LNCaP clone FGC (cell line): ENCODE measurements around the gene GMCL1.

ENCODE experiments used
- DNase-seq: peaks from one replicate; pipeline ENCODE4 v3.0.0-alpha.2; 2011; ENCODE audit warnings: low read depth
- H3K4me3 ChIP-seq: 2 replicates; pipeline ENCODE4 v1.5.1; 2011; ENCODE audit warnings: mild to moderate bottlenecking, low read depth, low read length, control low read depth
- TF ChIP-seq, protein P1 (sequence below): IDR thresholded peaks from 2 replicates; pipeline ENCODE4 v1.5.1; 2012; ENCODE audit warnings: mild to moderate bottlenecking; ENCODE audit not compliant: control insufficient read depth, insufficient read depth; ENCODE audit errors: extremely low read depth

GMCL1 gene, protein sequence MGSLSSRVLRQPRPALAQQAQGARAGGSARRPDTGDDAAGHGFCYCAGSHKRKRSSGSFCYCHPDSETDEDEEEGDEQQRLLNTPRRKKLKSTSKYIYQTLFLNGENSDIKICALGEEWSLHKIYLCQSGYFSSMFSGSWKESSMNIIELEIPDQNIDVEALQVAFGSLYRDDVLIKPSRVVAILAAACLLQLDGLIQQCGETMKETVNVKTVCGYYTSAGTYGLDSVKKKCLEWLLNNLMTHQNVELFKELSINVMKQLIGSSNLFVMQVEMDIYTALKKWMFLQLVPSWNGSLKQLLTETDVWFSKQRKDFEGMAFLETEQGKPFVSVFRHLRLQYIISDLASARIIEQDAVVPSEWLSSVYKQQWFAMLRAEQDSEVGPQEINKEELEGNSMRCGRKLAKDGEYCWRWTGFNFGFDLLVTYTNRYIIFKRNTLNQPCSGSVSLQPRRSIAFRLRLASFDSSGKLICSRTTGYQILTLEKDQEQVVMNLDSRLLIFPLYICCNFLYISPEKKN

DNA sequence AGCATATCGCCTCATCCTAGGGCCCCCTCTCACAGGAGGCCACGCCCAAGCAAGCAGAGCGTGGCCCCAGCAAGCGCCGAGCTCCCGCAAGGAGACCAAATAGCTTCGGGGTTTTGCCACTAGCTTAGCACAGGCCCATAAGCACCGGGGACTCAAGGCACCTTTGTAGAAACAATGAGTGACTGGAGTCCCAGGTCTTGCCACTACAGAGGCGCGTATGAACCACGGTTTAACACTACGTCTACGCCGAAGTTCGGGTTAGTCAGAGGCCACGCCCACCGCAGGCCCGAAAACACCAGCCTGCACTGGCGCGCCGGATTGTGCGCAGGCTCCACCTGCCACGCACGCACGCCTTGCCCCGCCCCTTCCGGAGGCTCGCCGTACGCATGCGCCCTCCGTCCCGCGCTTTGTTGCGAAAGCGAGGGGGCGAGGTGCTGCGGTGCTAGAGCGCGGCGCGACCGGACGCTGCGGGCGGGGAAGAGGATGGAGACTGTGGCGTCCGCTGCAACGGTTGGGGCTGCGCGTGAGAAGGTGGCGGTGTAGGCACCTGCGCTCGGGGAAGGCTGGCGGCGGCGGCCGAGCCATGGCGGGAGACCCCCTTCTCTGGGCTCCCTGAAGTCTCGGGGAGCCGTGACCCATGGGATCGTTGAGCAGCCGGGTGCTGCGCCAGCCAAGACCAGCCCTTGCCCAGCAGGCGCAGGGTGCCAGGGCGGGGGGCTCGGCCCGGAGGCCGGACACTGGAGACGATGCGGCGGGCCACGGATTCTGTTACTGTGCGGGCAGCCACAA lies at the start of gene GMCL1:
GMCL1 (plus strand) TSS at position 405 of the 789 bp plus-strand sequence; CDS start at position 638, 233 bp downstream.
- H3K4me3 ChIP-seq = peak within 1 kb of the TSS; percentile 77
- DNase-seq = peak; percentile 52
- TF ChIP-seq, protein P1, sequence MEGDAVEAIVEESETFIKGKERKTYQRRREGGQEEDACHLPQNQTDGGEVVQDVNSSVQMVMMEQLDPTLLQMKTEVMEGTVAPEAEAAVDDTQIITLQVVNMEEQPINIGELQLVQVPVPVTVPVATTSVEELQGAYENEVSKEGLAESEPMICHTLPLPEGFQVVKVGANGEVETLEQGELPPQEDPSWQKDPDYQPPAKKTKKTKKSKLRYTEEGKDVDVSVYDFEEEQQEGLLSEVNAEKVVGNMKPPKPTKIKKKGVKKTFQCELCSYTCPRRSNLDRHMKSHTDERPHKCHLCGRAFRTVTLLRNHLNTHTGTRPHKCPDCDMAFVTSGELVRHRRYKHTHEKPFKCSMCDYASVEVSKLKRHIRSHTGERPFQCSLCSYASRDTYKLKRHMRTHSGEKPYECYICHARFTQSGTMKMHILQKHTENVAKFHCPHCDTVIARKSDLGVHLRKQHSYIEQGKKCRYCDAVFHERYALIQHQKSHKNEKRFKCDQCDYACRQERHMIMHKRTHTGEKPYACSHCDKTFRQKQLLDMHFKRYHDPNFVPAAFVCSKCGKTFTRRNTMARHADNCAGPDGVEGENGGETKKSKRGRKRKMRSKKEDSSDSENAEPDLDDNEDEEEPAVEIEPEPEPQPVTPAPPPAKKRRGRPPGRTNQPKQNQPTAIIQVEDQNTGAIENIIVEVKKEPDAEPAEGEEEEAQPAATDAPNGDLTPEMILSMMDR = no peak

DNA sequence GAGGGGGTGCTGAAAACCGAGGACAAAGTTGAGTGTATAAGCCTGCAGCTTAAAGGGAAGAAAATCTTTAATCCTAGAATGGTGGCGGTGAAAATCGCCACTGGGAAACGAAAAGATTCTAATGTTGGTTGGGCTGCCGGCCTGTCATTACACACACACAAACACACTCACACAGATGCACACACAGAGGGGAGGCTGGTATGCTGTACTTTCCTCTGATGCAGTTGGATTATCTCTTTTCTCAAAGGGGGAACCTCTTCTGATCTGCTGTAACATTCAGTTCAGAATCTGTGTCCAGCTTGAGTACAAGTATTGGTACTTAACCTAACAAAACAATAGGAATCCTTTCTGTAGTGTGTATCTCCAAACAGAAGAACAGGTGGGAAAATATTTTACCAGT lies 48.5 kb upstream of the GMCL1 start:
- H3K4me3 ChIP-seq = no peak overlapping the region
- TF ChIP-seq, protein P1 = no peak
- DNase-seq = no peak

DNA sequence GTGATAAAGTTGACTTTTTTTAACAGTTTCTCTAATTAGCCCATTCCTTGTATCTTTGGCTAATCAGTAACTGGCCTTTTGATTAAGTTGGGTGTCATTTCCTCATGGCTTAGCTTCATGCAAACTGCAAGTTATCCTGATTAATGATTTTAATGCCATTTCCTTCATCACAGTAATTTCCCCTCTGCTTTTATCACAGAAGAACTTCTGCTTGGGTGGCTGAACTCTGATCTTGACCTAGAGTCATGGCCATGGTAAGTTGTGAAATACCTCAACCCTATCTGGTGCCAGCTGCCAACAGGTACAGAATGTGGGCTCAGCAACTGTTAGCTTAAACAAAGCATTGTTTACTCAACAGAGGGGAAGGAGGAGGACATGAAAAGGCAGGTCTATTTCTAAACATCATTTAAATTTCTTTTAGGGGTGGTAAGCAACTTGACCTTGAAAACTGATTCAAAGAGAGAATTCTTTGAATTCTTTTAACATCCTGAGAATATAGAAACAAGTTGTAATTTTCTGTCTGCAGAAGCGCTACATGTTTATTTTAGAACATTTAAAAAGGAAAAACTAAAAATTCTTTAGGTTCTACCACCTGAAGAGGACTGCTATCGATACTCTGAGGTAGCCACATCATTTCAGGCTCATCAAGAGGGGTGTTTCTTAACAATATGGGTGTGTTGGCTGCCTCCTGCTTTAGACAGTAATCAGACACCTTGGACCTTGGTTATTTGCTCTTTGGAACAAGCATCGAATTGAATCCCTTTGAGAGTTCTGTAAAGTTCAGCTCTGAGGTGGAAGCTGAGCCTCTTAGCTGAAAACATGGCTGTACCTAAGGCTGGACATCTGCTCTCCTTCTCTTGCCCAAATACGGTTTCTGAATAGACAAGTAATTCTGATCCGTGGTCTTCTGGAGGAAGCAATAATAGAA lies 47.9 kb upstream of the GMCL1 start:
- H3K4me3 ChIP-seq = no peak overlapping the region
- TF ChIP-seq, protein P1 = no peak
- DNase-seq = peak; percentile 58

DNA sequence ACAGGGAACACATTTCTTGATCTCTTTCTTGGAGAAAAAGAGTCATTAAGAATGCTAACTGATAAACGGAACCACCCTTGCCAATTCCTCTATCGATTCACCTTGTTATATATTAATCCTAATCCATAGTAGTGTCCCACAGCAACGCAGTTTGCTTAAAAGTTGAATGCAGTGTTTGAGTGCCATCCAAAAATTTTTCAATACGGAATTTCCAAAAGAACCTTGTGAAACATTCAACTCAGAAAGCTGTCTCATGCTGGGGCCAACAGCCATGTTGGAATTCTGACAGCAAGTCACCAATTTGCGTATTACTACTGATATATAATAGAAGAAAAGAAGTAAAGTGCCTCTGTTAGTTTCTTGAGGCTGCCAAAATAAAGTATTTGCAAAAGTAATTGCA lies 45.2 kb upstream of the GMCL1 start:
- H3K4me3 ChIP-seq = no peak overlapping the region
- no peak for DNase-seq
- TF ChIP-seq, protein P1 = no peak

DNA sequence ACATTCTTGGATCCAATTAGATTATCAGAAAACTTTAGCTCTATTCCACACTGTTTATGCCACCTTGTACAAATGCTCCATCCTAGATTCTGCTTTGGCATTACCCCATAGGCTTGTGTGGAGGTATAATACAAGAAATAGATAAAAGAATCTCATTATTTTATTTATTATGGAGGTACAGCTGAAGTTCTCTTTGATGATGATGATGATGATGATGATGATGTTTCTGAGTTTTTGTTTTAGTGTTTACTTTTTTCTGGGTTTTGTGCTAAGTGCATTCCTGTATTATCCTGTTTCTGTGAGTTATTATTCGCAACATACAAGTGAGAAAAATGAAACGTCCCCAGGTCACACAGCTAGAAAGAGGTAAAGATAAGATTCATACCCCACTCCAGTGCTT lies 44.1 kb upstream of the GMCL1 start:
- no peak overlapping the region for H3K4me3 ChIP-seq
- DNase-seq = no peak
- TF ChIP-seq, protein P1 = no peak

DNA sequence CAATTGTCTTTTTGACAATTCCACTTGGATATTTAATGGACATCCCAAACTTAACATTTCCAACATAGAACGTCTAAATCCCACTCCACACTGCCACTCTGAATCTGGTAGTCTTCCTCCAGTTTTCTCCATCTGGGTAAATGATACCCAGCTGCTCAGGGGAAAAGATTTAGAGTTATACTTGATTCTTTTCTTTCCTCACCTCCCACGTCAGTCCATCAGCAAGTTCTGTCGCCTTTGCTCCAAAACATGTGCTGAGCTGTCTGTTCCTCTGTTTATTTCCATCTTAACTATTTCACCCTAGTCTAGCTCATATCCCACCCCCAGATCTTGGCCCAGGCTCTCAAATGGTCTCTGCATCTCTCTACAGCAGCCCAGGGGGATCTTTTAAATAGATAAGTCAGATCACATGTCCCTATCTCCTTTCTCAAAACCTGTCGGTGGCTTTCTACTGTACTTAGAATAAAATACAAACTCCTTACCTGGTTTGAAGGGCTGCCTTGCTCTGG lies 43.4 kb upstream of the GMCL1 start:
- no peak overlapping the region for H3K4me3 ChIP-seq
- TF ChIP-seq, protein P1 = no peak
- DNase-seq = no peak
